ENCODE measurements around the gene CLEC9A. TPM values are rescaled to one million over a fixed set of nuclear protein-coding genes. Genes with fewer than 3 reads are reported as not detected.

The CLEC9A gene
- total and polyA plus RNA-seq, 2 of the 8 experiments (the other 6 are each of a cell fraction or from before 2014, with no cell fraction given) = not detected

DNA sequence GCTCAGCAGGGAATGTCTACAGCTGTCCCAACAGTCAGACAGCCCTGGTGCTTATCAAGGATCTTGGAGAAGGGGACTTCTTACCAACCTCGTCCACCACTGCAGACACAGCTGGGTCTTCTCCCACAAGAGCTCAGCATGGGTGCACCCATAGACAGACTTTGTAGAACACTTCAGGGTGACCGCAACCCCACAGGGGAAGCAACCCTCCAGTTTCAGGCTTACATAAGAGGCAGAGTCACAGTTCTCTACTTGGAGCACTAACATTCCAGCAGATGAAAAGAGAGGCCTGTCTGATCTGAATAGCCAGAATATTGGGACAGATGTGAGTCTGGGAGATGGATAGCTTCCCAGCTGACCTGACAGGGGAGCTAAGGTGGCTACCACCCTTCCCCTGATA is 71.8 kb downstream of the CLEC9A start:
- Histone ChIP-seq H3K4ac (replicated peaks; ENCODE audit: insufficient read length, low read depth, low read length) (no peak overlapping the region), H2BK12ac (ENCODE audit: low read depth, low read length) (no peak overlapping the region), H3K27me3 (replicated peaks in 1 of 4; ENCODE audit: control insufficient read depth in 3 of 4, extremely low read depth in 1 of 4, insufficient read depth in 3 of 4, low read length in 3 of 4) (no peaks in the 10 kb centered on the region), H3K4me3 (ENCODE audit: extremely low read depth in 1 of 4, insufficient read depth in 2 of 4, low read depth in 3 of 4, low read length in 4 of 4) (no peak overlapping the region), H3K23me2 (ENCODE audit: low read depth, low read length) (no peaks in the 10 kb centered on the region), H2BK20ac (ENCODE audit: low read length) (no peak overlapping the region), H4K5ac (ENCODE audit: insufficient read length, low read depth, low read length) (no peak overlapping the region), H3K56ac (replicated peaks; ENCODE audit: insufficient read length, low read depth, low read length) (no peak overlapping the region), H3K18ac (ENCODE audit: extremely low read depth, low read length) (no peak overlapping the region), H2BK15ac (ENCODE audit: low read length) (no peak overlapping the region), H3K9ac (replicated peaks in 1 of 4; ENCODE audit: extremely low read depth in 1 of 4, low read depth in 3 of 4, low read length in 3 of 4) (no peak overlapping the region), H4K8ac (ENCODE audit: extremely low read depth, insufficient read depth, low read length) (no peak overlapping the region), H3K23ac (ENCODE audit: insufficient read length) (no peak overlapping the region), H2AK5ac (ENCODE audit: low read depth, low read length) (no peak overlapping the region), H3K27ac (ENCODE audit: low read depth, low read length) (no peak overlapping the region), H3K4me1 (replicated peaks in 1 of 4; ENCODE audit: control insufficient read depth in 3 of 4, insufficient read depth in 4 of 4, low read length in 3 of 4) (peaks cover 0 to 7% (median 4%) of the 10 kb centered on the region in 4 experiments; a peak in 5 of 7 replicates), H3K79me2 (ENCODE audit: control insufficient read depth in 1 of 2, insufficient read depth in 2 of 2, low read length in 2 of 2) (no peaks in the 10 kb centered on the region), H3K14ac (ENCODE audit: insufficient read length) (no peak overlapping the region), H4K91ac (replicated peaks; ENCODE audit: insufficient read length, low read length) (no peak overlapping the region), H3K9me3 (ENCODE audit: insufficient read depth in 2 of 2, low read depth in 1 of 2, low read length in 1 of 2) (no peaks in the 10 kb centered on the region), H2AFZ (ENCODE audit: low read length) (no peak overlapping the region), H2BK5ac (ENCODE audit: low read depth, low read length) (no peak overlapping the region), H2BK120ac (replicated peaks; ENCODE audit: low read depth, low read length) (no peak overlapping the region), H3K36me3 (ENCODE audit: control insufficient read depth in 2 of 4, insufficient read depth in 4 of 4, low read length in 3 of 4) (no peaks in the 10 kb centered on the region), H3K79me1 (ENCODE audit: low read depth, low read length) (no peaks in the 10 kb centered on the region), H4K20me1 (replicated peaks in 1 of 2; ENCODE audit: control insufficient read depth in 1 of 2, insufficient read depth in 2 of 2, low read length in 2 of 2) (no peaks in the 10 kb centered on the region), H3K4me2 (ENCODE audit: insufficient read depth in 1 of 2, low read depth in 2 of 2, low read length in 2 of 2) (no peak overlapping the region)
- FAIRE-seq = no peak
- POLR2A ChIA-PET (ENCODE audit: partially characterized antibody) = no interaction called here
- no peak for TF ChIP-seq EP300 (IDR thresholded peaks at IDR 0.05; ENCODE audit: borderline replicate concordance in 1 of 2, low read depth in 2 of 2, low read length in 2 of 2)
- TF ChIP-seq CEBPB (IDR thresholded peaks at IDR 0.05; ENCODE audit: low read depth, low read length) = no peak
- TF ChIP-seq ASH2L (IDR thresholded peaks at IDR 0.05; ENCODE audit: low read length) = no peak
- no peak for TF ChIP-seq BACH1 (IDR thresholded peaks at IDR 0.05; ENCODE audit: low read length)
- no peak for TF ChIP-seq ZNF274 (IDR thresholded peaks at IDR 0.05; ENCODE audit: borderline replicate concordance, extremely low read depth, low read length)
- TF ChIP-seq, protein P1, sequence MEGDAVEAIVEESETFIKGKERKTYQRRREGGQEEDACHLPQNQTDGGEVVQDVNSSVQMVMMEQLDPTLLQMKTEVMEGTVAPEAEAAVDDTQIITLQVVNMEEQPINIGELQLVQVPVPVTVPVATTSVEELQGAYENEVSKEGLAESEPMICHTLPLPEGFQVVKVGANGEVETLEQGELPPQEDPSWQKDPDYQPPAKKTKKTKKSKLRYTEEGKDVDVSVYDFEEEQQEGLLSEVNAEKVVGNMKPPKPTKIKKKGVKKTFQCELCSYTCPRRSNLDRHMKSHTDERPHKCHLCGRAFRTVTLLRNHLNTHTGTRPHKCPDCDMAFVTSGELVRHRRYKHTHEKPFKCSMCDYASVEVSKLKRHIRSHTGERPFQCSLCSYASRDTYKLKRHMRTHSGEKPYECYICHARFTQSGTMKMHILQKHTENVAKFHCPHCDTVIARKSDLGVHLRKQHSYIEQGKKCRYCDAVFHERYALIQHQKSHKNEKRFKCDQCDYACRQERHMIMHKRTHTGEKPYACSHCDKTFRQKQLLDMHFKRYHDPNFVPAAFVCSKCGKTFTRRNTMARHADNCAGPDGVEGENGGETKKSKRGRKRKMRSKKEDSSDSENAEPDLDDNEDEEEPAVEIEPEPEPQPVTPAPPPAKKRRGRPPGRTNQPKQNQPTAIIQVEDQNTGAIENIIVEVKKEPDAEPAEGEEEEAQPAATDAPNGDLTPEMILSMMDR (IDR thresholded peaks at IDR 0.05; ENCODE audit: control extremely low read depth in 1 of 3, insufficient read depth in 1 of 3, low read depth in 1 of 3, low read length in 3 of 3) = no peak
- no peak for TF ChIP-seq YY1 (IDR thresholded peaks at IDR 0.05; ENCODE audit: low read depth, low read length)
- no peak for TF ChIP-seq NRF1 (IDR thresholded peaks at IDR 0.05; ENCODE audit: low read depth, low read length)
- no peak for TF ChIP-seq SIN3A (conservative IDR thresholded peaks at IDR 0.05 in 1 of 2, IDR thresholded peaks at IDR 0.05 in 1 of 2; ENCODE audit: low read depth in 1 of 2, low read length in 2 of 2)
- TF ChIP-seq HDAC6 (IDR thresholded peaks at IDR 0.05; ENCODE audit: low read depth, low read length) = no peak
- TF ChIP-seq TAF1 (IDR thresholded peaks at IDR 0.05; ENCODE audit: low read depth, low read length) = no peak
- DNase-seq (ENCODE audit: low read depth in 1 of 2, low spot score in 2 of 2) = no peak
- WGBS, 2 experiments (ENCODE audit: extremely low coverage in 1 of 2, insufficient coverage in 1 of 2, insufficient read length in 1 of 2, insufficient replicate concordance in 2 of 2, low coverage in 1 of 2, low lambda C conversion rate in 2 of 2, missing lambda C conversion rate in 1 of 2) = 50% methylated on average over 2 of the region's 2 CpGs; no CpG with 5 or more reads in 1 of the 2 experiments
- CTCF ChIA-PET (ENCODE audit: partially characterized antibody) = interaction anchor here (0.7 to 2.3 kb wide), 5 partner anchors 11 to 170 kb away, joined by 3 to 9 read pairs (median 4); partner anchors contain the start of gene CLEC2A
